Nephron (organoid): ENCODE results near the gene BAIAP2L2.
A peak's percentile ranks its signal among the peaks of the same experiment; 100 is the strongest.

Experiments used
- H3K27ac Mint-ChIP-seq, 3 experiments: 2 replicates each; pipeline ENCODE4 v1.8.0; 2020; ENCODE audit warnings: mixed read lengths in 3 of 3, mild to moderate bottlenecking in 2 of 3, moderate library complexity in 1 of 3
- H3K27me3 Mint-ChIP-seq: 2 replicates; pipeline ENCODE4 v1.8.0; 2021; ENCODE audit warnings: low read depth, mild to moderate bottlenecking, moderate library complexity, mixed read lengths
- H3K36me3 Mint-ChIP-seq: 2 replicates; pipeline ENCODE4 v1.8.0; 2020; ENCODE audit warnings: low read depth, mixed read lengths
- H3K4me1 Mint-ChIP-seq: 2 replicates; pipeline ENCODE4 v1.8.0; 2020; ENCODE audit warnings: mixed read lengths
- H3K4me3 Mint-ChIP-seq, 3 experiments: 2 replicates each; pipeline ENCODE4 v1.8.0; 2020; ENCODE audit warnings: mild to moderate bottlenecking in 3 of 3, mixed read lengths in 3 of 3, moderate library complexity in 2 of 3
- H3K9me3 Mint-ChIP-seq: 2 replicates; pipeline ENCODE4 v1.8.0; 2020; ENCODE audit warnings: mixed read lengths
- CTCF ChIP-seq, 3 experiments: fragments of 200-600 bp; sonication (generic); IDR thresholded peaks; one replicate each; pipeline ENCODE4 v1.5.0; 2021; ENCODE audit warnings: antibody characterized with exemption in 3 of 3; ENCODE audit not compliant: unreplicated experiment in 3 of 3

BAIAP2L2 gene

GRCh38 chr22:38069372-38070249 lies 40.9 kb downstream of the BAIAP2L2 start:
- H3K4me1 Mint-ChIP-seq = peaks cover 23% of the 10 kb centered on the region
- H3K4me3 Mint-ChIP-seq = peak overlapping the region; percentile 12 to 77 (median 25)
- TF ChIP-seq CTCF (IDR thresholded peaks at IDR 0.05; ENCODE audit: unreplicated experiment in 3 of 3) = peak; percentile 38 to 52 (median 45)
- peaks cover 30% of the 10 kb centered on the region for H3K36me3 Mint-ChIP-seq
- H3K9me3 Mint-ChIP-seq = no peaks in the 10 kb centered on the region
- H3K27me3 Mint-ChIP-seq = no peaks in the 10 kb centered on the region
- H3K27ac Mint-ChIP-seq = peak overlapping the region; percentile 65 to 81 (median 81)

- Mint-ChIP-seq H3K4me1 (peaks cover 23% of the 10 kb centered on the region), H3K27ac (no peak overlapping the region), H3K36me3 (peaks cover 27% of the 10 kb centered on the region), H3K9me3 (no peaks in the 10 kb centered on the region), H3K27me3 (no peaks in the 10 kb centered on the region), H3K4me3 (peak overlapping the region in 1 of 3 experiments; percentile 77)
- no peak for TF ChIP-seq CTCF (IDR thresholded peaks at IDR 0.05; ENCODE audit: unreplicated experiment in 3 of 3)
These were observed 41.7 kb downstream of the BAIAP2L2 start for GRCh38 chr22:38068641-38069371.

DNA sequence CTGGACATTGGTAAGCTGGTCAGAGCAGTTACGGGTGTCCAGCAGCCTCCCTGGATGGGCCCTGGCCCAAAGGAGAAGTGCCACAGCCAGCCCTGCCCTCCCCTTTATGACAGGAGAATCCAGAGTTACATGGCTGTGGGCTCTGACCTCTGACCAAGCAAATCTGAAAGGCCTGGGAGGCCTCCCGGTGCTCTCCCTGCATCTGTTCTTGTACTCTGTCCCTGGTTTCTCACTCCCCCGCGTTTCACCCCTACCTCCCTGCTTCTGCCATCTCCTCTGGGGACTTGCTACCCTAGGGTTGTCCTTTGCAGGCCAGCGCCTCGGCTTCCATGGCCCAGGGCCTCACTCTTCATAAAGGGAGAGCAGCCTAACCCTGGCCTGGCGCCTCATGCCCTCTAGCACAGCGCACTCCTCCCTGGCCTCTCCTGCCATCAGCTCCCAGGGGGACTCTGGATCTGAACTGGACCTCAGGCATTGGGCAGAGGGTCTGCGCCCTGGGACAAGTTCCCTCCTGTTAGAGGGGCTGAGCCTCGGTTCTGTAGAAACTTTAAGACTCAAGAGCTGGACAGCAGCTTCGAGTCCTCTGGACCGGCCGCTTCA lies 42.6 kb downstream of the BAIAP2L2 start:
- peaks cover 23% of the 10 kb centered on the region for H3K4me1 Mint-ChIP-seq
- H3K27ac Mint-ChIP-seq = peak overlapping the region in 1 of 3 experiments; percentile 40
- no peak for TF ChIP-seq CTCF (IDR thresholded peaks at IDR 0.05; ENCODE audit: unreplicated experiment in 3 of 3)
- H3K9me3 Mint-ChIP-seq = no peaks in the 10 kb centered on the region
- no peaks in the 10 kb centered on the region for H3K27me3 Mint-ChIP-seq
- no peak overlapping the region for H3K4me3 Mint-ChIP-seq
- peaks cover 33% of the 10 kb centered on the region for H3K36me3 Mint-ChIP-seq

- H3K9me3 Mint-ChIP-seq = no peaks in the 10 kb centered on the region
- H3K27me3 Mint-ChIP-seq = no peaks in the 10 kb centered on the region
- H3K27ac Mint-ChIP-seq = no peak overlapping the region
- peaks cover 23% of the 10 kb centered on the region for H3K4me1 Mint-ChIP-seq
- peaks cover 34% of the 10 kb centered on the region for H3K36me3 Mint-ChIP-seq
- no peak for TF ChIP-seq CTCF (IDR thresholded peaks at IDR 0.05; ENCODE audit: unreplicated experiment in 3 of 3)
- H3K4me3 Mint-ChIP-seq = no peak overlapping the region
These were observed 43.5 kb downstream of the BAIAP2L2 start for GRCh38 chr22:38067028-38067415.

- H3K27ac Mint-ChIP-seq = no peak overlapping the region
- H3K4me3 Mint-ChIP-seq = no peak overlapping the region
- peaks cover 23% of the 10 kb centered on the region for H3K4me1 Mint-ChIP-seq
- H3K9me3 Mint-ChIP-seq = no peaks in the 10 kb centered on the region
- H3K36me3 Mint-ChIP-seq = peaks cover 38% of the 10 kb centered on the region
- TF ChIP-seq CTCF (IDR thresholded peaks at IDR 0.05; ENCODE audit: unreplicated experiment in 3 of 3) = no peak
- H3K27me3 Mint-ChIP-seq = no peaks in the 10 kb centered on the region
These were observed 44.0 kb downstream of the BAIAP2L2 start for GRCh38 chr22:38066381-38067027.
